HG03108 (cell line): ENCODE results near the gene KIFC3.
"Not testable (repeated sequence)": the region's sequence is repeated elsewhere in the genome, so short reads cannot be mapped to it uniquely, and the experiment has no call there.

Experiments used
- ATAC-seq: cut with Tn5 transposase; IDR thresholded peaks from one replicate; pipeline ENCODE4 v1.9.1; 2021; ENCODE audit warnings: moderate library complexity; ENCODE audit not compliant: unreplicated experiment

The KIFC3 gene

DNA sequence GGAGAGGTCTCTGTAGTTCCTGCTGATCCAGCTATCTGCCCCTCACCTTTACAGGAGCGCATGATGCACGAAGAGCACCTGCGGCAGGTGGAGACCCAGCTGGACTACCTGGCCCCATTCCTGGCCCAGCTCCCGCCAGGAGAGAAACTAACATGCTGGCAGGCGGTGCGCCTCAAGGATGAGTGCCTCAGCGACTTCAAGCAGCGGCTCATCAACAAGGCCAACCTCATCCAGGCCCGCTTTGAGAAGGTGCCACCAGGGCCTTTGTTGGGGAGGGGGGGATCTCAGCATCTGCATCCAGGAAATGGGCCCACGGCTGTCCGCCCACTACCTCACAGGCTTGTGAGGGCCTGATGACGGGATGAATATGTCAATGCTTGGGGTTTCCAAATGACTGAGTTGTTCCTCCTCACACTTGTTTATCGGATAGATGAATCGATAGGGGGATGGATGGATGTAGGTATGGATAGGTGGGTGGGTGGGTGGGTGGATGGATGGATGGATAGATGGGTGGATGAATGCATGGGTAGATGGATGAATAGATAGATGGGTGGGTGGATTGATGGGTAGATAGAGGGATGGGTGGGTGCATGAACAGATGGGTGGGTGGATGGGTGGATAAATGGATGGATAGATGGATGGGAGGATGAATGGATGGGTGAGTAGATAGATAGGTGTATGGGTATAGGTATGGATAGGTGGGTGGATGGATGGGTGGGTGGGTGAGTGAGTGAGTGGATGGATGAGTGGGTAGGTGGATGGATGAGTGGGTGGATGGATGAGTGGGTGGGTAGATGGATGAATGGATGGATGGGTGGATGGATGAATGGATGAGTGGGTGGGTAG, 73.7 kb downstream of the KIFC3 start:
- no peak for ATAC-seq

DNA sequence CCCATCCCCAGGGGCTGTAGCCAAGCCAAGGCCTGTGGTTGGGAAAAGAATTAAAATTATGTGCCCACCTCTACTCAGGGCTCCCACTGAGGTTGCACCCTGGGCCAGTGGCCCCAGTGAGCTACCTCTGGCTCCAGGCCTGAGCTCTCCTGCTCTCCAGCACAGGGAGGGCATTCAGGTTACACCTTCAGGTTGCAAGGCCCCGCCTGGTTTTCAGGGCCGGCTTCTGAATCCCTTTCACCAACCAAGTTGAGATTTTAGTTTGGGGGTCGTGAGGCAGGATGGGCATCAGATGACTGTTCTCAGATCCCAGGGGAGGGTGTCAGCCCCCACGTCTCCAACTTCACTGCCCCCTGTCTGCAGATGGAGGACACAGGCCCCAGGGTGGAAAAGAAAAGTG, 74.7 kb downstream of the KIFC3 start:
- ATAC-seq, result no peak

- no peak for ATAC-seq
These were observed 75.8 kb downstream of the KIFC3 start for GRCh38 chr16:57726433-57726947.

GRCh38 chr16:57725976-57726375, 76.3 kb downstream of the KIFC3 start:
- no peak for ATAC-seq

DNA sequence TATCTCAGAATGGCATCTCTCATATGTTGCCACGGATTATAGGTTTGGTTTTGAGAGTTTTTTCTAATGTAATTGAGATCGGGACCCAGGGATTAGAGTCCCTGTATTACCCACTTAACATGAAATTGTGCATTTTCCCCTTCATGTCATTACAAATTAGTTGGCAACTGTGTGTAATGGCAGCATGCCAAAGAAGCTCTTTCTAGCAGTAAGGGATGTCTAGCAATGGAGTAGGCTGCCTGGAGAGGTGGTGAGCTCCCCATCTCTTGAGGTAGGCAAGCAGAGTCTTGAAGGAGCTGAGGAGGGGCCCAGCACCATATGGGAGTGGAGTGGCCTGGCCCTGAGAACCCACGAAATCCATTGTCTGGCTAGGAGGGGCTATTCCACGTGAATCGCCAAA, 76.7 kb downstream of the KIFC3 start:
- no peak for ATAC-seq

GRCh38 chr16:57725151-57725550, 77.1 kb downstream of the KIFC3 start:
- ATAC-seq, result no peak

DNA sequence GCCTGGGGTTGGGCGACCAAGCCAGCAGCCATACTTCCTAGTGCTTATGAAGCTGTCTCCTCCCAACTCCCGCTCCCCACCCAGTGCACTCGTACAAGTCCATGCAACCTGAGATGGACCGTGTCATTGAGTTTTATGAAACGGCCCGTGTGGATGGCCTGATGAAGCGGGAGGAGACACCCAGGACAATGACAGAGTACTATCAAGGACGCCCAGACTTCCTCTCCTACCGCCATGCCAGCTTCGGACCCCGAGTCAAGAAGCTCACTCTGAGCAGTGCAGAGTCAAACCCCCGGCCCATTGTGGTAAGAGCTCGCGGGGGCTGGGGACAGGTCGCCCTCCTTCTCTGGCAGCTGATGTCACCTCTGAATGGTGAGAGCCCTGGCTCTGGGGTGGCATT, 77.8 kb downstream of the KIFC3 start:
- no peak for ATAC-seq

- ATAC-seq, result no peak
These were observed 79.1 kb downstream of the KIFC3 start for GRCh38 chr16:57723170-57723569.

- ATAC-seq, result no peak
These were observed 79.6 kb downstream of the KIFC3 start for GRCh38 chr16:57722651-57723050.

DNA sequence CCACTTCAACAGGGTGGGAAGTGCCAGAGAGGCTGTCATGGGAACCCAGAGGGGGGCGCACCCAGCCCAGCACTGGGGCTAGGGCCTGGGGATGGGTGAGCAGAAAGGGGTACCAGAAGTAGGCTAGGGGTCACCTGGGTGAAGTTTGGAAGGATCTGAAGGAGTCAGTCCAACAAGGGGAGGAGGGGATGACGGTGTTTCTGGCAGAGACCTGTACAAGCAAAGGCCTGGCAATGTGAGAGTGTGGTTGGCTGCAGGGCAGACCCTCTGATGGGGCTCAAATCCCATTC, 80.1 kb downstream of the KIFC3 start:
- ATAC-seq, result no peak

DNA sequence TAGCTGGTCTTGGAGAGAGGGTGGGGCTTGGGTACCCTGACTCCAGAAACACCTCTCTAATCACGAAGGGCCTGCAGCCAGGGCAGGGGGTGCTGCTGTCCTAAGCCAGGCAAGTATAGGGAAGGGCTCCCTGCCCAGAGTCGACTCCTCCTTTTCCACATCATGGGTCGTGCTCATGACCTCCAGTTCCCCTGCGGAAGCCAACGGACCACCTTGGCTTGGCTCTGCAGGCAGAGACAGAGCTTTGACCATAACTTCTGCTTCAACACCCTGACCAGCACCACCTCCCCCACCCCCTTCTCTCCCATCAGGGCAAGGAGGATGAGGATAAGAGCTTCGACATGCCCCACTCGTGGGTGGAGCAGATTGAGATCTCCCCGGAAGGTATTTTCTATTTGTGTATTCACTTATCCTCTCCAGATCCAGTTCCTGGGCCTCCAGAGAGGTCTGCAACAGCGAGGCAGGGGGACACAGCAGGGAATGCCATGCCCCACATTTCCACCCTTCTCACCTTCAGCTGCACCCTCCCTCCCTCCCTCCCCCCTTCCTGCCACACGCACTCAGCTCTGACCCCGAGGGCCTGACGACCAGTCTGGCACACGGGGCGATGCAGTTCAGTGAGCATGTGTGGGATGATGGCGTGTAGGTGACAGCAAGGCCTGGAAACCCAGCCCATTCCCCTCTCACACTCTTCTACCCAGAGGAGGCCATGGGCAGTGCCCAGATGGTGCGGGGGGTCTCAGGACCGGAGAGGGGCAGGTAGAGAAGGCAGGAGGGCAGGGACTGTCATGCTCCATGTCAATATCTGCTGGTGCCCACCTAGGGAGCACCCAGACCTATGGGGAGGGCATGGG, 80.7 kb downstream of the KIFC3 start:
- ATAC-seq, result no peak

DNA sequence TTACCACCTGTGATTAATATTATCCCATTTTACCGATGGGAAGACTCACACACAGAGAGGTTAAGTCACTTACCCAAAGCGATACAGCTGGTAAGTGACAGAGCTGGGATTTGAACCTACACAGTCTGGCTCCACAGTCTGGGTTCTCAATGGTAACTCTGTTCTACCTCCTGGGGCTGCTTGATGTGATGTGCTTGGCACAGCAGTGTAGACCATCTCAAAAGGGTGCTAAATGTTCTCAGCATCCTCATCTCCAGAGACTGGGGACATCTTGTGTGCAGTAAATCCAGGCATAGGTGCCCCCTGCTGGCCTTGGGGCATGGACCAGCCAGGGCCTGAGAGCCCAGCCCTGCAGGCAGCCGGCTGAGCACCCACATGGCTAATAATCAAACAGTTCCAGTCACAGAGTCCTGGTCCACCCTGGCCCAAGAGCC, 82.1 kb downstream of the KIFC3 start:
- ATAC-seq, result no peak

- no peak for ATAC-seq
These were observed 88.2 kb downstream of the KIFC3 start for GRCh38 chr16:57714047-57714446.

- ATAC-seq, result no peak
These were observed 88.7 kb downstream of the KIFC3 start for GRCh38 chr16:57713596-57713995.

GRCh38 chr16:57712569-57712968, 89.7 kb downstream of the KIFC3 start:
- not testable (repeated sequence) for ATAC-seq

GRCh38 chr16:57711993-57712392, 90.3 kb downstream of the KIFC3 start:
- ATAC-seq, result no peak

GRCh38 chr16:57711346-57711745, 90.9 kb downstream of the KIFC3 start:
- no peak for ATAC-seq

DNA sequence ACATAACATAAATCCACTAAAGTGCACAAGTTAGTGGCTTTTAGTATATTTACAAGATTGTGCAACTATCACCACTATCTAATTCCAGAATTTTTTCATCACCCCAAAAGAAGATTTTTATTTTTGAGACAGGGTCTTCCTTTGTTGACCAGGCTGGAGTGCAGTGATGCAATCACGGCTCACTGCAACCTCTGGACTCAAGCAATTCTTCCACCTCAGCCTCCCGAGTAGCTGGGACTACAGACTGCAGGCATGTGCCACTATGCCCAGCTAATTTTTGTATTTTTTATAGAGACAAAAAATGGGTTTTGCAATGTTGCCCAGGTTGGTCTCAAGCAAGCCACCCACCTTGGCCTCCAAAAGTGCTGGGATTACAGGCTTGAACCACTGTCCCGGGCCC, 92.6 kb downstream of the KIFC3 start:
- no peak for ATAC-seq
